Activated CD4-positive, CD25-positive, alpha-beta regulatory T cell treated with anti-CD3 and anti-CD28 coated beads, Interleukin-2, amount 50 U/mL, for 24 hours (primary cell): Measurements from ENCODE around the gene SACM1L.

Source experiments
- ATAC-seq, 2 donors: fragments of 150-1000 bp; cut with Tn5 transposase; one replicate each; pipeline ENCODE4 v1.10.0; 2021; ENCODE audit warnings: mild to moderate bottlenecking in 1 of 2, moderate library complexity in 1 of 2

Gene SACM1L, protein sequence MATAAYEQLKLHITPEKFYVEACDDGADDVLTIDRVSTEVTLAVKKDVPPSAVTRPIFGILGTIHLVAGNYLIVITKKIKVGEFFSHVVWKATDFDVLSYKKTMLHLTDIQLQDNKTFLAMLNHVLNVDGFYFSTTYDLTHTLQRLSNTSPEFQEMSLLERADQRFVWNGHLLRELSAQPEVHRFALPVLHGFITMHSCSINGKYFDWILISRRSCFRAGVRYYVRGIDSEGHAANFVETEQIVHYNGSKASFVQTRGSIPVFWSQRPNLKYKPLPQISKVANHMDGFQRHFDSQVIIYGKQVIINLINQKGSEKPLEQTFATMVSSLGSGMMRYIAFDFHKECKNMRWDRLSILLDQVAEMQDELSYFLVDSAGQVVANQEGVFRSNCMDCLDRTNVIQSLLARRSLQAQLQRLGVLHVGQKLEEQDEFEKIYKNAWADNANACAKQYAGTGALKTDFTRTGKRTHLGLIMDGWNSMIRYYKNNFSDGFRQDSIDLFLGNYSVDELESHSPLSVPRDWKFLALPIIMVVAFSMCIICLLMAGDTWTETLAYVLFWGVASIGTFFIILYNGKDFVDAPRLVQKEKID

DNA sequence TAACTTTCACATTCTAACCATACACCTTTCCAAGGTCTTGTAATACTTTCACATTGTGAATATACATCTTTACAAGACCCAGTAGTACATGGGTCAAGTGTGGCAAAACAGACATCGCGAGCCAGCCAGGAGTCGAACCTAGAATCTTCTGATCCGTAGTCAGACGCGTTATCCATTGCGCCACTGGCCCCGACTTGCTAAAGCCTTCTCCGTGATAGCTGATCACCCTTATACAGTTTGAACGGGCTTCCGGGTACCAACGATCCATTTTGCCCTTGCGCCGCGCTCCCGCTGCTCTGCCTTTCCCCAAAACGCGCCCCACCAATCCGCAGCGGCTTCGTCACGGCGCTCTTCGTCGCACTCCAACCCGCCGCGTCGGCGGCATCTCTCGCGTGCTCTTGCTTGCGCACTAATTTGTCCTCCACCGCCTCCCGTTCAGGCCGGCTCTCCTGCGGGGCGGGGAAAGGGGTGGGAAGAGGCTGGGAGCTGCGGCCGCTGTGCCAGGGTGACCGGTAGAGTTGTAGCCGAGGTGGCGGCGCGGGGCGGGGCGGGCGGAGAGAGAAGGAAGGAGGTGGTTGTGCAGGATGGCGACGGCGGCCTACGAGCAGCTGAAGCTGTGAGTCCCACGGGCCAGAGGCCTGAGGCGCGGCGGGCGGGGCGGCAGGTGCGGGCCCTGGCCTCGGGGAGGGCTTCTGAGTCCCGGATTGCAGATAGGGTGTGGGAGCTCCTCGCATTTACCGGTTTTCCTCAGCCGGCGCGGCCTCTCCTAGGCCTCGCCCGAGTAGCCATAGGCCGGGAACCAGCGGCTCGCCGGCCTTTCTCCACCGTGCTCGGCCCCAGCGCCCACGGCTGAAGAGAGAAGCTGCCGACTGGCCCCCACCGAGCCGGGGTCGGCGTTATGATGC, at the start of gene SACM1L:
TSS of gene SACM1L (plus strand) at position 515 of the 905 bp plus-strand sequence. CDS start at position 585, 70 bp downstream.
- ATAC-seq = peak; percentile 85 to 88

DNA sequence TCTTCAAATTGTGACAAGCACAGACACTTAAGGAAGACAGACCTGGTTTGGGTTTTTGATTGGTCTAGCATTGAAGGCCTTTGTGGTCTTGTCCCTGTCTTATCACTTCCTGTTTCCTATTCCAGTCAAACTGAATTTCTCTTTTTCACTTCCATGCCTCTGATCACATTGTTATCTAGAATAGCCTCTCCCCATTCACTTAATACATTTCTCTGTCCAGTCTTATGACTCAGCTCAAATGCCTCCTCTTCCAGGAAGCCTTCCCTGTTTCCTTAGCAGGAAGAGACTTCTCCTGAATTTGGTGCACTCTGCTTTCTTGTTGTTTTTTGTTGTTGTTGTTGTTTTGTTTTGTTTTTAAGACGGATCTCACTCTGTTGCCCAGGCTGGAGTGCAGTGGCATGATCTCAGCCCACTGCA, 49.1 kb upstream of the SACM1L start:
- no peak for ATAC-seq

DNA sequence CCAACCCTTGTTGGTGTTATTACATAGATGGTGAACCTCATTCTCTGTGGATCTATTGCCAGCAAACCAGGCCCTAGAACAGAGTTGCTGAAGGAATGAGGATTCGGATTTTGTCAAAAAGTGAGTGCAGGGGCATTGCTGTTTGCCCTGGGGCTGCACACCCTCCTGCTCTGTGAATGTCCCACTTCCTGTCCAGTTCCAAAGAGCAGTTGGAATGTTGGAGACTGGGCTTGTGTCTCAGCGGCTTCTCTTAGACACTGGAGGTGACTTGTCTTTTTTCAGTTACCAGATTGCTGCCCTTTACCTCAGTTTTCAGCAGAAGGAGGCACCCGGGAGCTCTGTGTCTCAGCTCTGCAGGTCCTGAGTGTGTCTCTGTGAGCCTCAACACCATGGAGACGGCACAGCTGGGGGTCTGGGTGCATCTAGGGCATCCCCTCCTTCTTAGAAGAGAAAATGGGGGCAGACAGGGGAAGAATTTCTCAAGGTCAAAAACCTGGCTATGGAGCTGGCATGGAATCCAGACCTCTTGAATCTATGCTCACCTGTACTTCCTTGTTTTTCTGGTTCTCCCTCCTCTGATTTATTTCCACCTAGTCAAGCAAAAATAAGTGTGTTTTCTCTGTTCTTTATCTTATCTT, 48.4 kb upstream of the SACM1L start:
- no peak for ATAC-seq

DNA sequence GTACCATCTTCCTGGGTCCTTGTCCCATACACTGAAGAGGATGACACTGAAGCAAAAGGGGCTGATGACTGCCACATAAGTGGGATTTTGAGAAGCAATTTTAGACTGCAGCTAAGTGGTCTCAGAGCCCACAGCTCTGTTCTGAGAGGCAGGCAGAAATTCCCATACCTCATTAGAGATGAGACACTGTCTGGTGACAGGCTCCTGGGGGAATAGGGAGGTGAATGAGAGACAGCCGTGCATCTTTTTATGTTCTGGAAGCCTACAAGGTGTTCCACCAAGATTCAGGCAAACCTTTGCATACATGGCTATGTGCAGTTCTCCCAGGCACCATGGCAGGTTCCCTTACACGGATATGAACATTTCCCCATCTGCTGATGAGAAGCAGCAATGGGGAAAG, 47.4 kb upstream of the SACM1L start:
- ATAC-seq = no peak

DNA sequence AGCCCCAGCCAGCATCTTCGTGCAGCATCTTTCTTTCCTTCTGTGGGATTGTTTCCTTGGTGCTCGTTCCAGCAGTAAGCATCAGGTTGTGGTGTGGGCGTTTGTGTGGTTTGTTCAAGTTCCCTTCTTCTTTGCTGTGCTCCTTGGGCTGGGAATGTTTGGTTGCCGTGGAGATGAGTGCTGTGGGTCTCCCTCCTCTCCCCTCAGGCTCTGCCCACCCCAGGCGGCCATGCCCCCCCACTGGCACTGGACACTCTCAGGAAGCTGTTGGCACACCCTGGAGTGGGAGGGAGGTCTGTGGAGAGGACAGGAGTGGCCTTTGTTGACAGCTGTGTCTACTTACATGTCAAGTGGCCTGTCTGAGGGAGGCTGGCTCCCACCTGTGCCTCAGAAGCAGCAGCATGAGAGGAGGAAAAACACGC, 46.5 kb upstream of the SACM1L start:
- ATAC-seq = no peak

DNA sequence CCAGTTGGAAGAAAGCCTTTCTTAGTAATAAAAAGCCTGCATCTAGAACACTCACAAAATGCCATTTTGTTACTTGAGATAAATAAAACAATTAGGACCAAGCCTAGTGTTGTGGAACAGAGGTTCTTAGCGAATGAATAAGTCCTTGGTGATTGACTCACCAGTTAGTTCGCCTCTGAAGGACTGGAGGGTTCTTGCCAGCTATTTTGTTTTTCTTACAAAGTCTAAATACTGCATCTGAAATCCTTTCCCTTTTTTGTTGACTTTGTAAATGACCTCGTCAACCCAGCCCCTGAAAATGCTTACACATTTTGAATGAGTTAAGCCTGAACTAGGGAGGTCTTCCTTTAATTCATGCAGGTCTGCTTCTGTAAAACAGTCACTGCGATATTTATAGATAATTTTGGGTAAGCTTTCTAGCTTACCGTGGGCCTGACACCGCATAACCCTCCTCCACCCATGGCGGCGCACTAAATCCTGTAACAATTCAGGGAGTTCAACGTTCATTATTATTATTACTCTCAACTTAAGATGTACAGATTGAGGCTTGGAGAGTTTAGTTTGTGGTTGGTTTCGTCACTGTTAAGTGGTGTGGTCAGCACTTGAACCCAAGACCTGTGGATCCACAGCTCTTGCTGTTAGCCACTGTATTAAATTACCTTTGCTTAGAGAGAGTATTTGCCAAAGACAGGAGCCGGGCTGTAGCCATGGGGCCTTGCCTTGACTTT, 45.0 kb upstream of the SACM1L start:
- ATAC-seq = no peak

DNA sequence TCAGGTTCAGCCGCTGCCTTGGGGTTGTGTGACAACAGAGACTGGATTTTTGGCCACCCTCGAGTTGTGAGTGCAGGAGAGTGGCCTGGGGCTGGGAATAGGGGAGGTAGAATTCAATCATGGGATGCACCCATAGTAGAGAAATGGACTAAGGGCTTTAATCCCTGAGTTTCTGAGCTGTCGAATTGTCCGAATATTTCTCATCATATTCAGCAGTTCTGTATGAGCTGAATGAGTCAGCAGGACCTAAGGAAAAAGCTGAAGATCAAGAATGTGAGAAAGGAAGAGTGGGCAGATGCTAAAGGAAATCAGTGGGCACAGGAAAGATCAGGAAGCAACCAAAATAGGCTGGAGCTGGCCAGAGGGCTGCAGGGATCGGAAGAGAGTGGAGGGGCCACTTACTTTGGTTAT, 44.4 kb upstream of the SACM1L start:
- no peak for ATAC-seq

DNA sequence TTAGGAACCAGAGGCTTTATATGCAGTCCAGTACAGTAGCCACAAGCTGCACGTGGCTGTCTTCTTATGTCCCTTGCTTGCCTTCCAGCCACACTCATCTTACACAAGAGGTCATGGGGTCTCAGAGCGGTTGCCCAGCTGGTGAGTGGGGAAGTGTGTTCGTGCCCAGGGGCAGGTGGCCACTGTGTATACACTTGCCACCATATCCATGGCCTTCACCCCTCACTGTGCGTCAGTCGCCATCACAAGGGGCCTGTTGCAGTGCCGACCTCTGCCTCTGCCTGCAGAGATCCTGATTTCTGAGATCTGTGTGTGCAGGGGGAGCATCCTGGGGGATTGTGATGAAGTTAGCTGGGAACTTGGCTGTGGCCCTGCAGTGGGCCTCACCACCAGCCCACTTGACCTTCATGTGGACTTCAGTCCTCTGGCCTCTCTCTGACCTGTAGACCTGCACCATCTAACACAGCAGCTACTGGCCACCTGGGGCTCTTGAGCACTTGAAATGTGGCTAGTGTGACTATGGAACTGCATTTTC, 43.1 kb upstream of the SACM1L start:
- no peak for ATAC-seq

DNA sequence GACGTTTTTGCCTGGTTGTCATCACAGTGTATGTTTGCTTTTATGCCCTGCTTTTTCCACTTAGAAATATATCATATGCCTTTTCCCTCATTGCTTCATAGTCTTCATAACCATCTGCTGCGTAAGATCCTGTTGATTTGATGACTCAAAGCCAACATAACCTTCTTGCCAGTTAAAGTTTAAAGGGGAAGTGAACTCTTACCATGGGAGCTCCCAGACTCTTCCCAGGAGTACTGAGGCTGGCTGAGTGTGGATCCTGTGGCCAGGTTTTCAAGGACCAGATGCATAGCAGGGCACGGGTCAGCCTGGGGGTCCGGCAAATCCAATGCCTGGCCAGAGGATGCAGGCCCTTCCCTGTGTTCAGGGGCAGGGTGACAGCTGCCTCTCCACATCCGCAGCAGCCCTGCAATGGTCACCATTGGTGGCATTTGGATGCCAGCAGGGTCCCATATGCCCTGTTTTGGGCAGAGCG, 42.0 kb upstream of the SACM1L start:
- peak in 1 of 2 donors; percentile 17 for ATAC-seq

DNA sequence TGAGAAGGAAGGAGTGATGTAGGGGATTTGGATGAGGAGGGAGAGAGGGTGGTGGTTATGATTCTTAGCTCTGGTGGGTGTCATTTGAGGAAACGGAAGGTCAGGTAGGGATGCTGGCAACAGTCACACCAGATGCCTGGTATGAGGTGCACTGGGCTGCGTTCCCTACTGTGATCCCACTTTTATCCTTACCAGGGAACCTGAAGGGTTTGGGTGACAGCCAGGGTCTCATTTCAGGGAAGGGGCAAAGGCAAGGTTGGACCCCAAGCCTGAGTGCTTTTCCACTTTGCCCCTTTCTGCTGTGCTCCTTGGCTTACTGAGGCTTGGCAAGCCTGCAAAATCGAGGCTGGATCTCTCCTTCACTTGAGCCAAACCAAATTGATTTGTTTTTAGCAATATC, 36.0 kb upstream of the SACM1L start:
- no peak for ATAC-seq

DNA sequence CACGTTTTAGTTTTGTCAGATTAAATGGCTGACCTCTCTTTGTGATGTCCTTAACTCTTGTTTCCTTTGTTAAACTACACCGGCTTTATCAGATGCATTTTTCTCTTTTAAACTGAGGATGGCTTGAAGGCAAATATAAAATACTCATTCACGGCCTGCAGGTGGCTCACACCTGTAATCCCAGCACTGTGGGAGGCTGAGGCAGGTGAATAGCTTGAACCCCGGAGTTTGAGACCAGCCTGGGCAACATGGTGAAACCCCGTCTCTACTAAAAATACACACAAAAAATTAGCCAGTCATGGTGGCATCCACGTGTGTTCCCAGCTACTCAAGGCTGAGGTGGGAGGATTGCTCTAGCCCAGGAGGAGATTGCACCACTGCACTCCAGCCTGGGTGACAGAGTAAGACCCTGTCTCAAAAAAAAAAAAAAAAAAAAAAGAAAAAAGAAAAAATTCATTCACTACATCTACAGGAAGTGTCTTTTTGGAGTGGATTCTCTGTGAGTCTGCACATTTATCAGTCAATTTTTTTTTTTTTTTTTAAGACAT, 34.7 kb upstream of the SACM1L start:
- ATAC-seq = no peak

DNA sequence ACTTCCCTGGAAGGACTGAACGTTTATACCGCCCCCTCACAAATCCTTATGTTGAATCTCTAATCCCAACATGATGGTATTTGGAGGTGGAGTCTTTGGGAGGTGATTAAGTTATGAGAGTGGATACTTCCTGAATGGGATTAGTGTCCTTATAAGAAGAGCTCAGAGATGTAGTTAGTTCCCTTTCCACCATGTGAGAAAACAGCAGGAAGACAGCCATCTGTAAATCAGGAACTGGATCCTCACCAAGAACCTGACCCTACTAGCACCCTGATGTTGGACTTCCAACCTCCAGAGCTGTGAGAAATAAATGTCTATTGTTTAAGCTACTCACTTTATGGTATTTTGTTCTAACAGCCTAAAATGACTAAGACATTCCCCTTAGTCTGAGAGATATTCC, 33.3 kb upstream of the SACM1L start:
- no peak for ATAC-seq

DNA sequence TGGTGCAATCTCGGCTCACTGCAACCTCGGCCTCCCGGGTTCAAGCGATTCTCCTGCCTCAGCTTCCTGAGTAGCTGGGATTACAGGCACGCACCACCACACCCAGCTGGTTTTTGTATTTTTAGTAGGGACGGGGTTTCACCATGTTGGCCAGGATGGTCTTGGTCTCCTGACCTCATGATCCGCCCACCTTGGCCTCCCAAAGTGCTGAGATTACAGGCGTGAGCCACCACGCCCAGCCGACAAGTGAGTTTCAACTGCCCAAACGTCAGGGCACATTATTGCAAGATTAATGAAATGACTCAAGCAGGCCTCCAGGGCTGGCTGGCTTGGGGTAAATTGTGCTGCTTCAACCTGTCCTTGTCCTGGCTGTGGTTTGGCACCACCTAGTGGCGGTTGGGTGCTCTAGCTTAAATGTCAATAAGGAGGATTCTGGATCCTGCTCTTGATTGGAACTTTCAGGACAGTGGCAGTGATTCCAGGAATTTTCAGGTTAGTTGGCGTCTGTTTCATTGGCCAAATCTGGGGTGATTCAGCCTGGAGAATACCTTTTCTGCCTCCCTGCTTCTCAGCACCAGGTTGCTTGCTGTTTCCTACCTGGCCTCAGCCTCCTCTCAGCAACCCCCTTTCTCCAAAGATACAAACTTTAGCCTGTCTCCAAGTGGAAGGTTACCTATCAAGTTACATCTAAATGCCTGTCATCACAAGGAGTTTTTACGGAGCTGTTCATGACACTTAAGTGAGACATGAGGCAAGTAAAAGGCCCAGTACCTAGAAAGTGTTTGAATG, 32.4 kb upstream of the SACM1L start:
- ATAC-seq = peak; percentile 91 to 98

DNA sequence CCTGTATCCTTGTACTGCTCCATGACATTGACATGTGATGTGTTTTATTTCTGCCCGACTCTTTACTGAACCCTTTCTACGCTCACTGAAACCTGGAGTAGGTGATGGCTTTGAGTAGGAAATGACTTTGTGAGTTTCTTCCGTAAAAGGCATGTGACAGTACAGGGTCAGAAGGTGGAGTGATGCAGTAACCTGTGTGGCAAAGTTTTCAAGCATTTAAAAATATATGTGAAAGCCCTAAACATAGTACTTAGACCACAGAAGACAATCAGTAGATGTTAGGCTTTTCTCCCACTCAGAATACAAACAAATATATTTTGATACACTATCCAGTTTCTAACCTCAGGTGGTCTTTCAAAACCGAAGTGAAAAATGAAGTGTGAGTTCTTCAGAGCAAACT, 31.3 kb upstream of the SACM1L start:
- ATAC-seq = no peak

DNA sequence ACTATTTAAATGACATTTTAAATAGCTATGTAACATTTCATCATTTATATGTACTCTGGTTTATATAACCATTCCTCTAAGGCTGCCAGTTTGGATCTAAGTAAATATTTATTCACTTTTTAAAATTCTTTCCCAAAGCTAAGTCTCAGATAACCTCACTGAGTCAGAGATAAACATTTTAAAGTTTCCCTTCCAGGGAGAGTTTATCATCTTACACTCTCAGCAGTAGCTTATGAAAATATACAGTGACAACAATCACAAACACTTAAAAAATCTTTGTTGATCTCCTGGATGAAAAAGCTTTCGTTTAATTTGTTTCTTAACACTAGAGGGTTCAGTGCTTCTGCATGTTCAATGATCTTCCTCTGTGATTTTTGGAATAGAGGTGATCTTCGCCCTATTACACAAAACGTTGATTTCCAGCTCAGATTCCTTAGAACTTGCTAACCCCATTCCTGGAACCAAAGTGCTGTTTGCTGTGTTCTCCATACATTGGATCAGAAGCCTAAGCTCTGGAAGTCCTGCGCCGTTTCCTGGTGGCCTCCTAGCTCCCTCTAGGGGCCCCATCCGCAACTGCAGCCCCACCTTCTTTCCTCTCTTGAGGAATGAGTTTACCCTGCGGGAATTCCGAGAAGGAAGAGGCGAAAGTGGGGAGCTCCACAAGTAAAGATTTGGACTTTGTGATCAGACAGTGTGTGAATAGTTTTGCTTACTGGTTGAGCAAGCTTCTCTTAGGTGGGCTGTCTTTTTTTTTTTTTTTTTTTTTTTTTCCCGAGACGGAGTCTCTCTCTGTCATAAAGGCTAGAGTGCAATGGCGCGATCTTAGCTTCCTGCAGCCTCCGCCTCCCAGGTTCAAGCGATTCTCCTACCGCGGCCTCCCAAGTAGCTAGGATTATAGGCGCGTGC, 29.3 kb upstream of the SACM1L start:
- ATAC-seq = no peak

DNA sequence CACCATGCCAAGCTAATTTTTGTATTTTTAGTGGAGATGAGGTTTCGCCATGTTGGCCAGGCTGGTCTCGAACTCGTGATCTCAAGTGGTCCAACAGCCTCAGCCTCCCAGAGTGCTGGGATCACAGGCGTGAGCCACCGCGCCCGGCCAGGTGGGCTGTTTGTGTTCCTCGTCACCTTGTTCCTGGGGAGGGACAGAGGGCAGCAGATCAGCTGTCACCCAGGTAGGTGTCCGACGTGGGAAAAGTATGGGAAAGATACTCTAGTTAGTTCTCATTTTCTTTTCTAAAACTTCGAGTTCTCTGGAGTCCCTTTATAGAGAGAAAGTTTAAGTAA, 28.7 kb upstream of the SACM1L start:
- ATAC-seq = no peak

DNA sequence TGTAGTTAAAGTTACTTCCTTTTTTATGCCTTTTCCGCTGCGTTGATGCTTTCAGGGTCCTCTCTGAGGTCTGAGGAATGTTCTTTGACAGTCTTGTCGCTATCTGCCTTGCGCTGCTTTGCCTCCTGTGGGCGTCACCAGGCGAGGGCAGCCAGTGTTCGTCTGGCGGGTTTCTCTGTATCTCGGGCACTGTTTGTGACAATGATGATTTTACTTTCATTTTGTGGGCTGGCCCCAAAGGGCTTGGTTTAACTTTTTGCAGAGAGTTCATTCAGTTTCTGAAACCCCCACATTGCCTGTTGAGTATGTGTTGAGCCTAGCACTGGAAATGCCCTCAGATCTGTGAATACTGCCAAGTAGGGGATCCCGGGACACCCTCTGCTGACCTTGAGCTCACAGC, 24.6 kb upstream of the SACM1L start:
- peak; percentile 67 to 69 for ATAC-seq

DNA sequence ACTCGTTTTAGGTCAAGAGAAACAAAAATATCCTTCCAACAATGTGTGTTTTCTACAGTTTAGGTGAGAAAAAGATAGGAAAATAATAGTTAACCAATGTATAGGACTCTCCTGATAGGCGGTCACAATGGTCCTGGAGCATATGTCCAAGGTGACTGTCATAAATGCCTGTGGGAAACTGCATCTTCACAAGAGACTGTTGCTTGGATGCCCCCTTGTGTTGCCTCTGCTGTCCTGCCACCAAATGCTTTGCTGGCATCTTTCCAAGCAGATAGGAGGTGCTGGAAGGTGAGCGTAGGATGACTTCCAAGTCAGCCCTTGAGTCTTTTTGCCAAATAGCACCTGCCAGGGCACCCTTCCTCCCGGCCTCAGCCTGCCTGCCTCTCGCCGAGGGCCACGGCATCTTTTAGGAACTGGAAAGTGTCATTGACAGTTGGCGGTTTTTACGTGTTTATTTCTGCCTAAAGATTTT, 24.1 kb upstream of the SACM1L start:
- ATAC-seq = no peak

DNA sequence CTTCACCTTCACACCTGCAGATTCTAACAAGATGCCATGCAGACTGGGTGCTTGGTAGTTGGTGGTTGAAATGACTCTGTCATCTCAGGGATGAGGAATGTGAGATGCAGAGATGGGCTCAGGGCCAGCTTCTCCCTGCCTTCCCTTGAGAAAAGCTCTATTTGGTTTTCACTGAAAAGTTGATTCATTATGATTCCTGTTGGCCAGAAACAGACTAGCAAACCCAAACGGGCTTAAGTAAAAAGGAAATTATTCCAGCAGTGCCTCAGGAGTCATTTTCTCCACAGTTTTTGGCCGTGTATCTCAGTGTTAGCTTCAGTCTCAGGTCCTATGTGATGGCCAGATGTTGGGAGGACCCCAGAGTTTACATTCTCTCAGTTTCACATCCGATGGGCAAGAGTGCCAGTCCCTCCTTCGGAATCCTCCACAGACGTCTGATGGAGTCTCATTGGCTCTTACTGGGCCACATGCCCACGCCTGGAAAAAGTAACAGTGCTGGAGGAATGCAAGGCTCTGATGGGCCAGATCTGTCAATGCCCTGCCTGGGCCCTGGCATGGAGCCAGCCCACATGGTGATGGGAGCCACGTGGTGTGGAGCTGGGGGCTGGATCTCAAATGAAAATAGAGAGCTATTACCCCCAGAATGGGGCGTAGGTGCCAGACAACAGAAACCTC, 22.3 kb upstream of the SACM1L start:
- no peak for ATAC-seq
